ENCODE results near the gene DEXI.

The DEXI gene

GRCh38 chr16:10935226-10935915, 6.9 kb downstream of the DEXI start:
- ChIA-PET CTCF (interaction anchor here (2.1 to 15.0 kb wide), 2 partner anchors 14 to 17 kb away, joined by 7 to 108 read pairs; no protein-coding TSS in a partner anchor), POLR2A (no interaction called here)
- TF ChIP-seq CTCF (IDR thresholded peaks at IDR 0.05; ENCODE audit: insufficient read depth, low read length, missing control alignments), result no peak
- no peak overlapping the region for H3K4me3 ChIP-seq (ENCODE audit: low read depth, low read length)
- DNase-seq (ENCODE audit: low read depth, low spot score), result no peak

- no peak overlapping the region for H3K4me3 ChIP-seq (ENCODE audit: low read depth, low read length)
- ChIA-PET POLR2A (no interaction called here), CTCF (interaction anchor here (15.0 kb wide), 1 partner anchor 16 kb away, joined by 108 read pairs; no protein-coding TSS in a partner anchor)
- no peak for TF ChIP-seq CTCF (IDR thresholded peaks at IDR 0.05; ENCODE audit: insufficient read depth, low read length, missing control alignments)
- no peak for DNase-seq (ENCODE audit: low read depth, low spot score)
Observed at GRCh38 chr16:10934325-10935107, 7.8 kb downstream of the DEXI start.

- POLR2A ChIA-PET, result no interaction called here
- no peak for DNase-seq (ENCODE audit: low read depth, low spot score)
- no peak for TF ChIP-seq CTCF (IDR thresholded peaks at IDR 0.05; ENCODE audit: insufficient read depth, low read length, missing control alignments)
- CTCF ChIA-PET, result interaction anchor here (15.0 kb wide), 1 partner anchor 15 kb away, joined by 108 read pairs; no protein-coding TSS in a partner anchor
- H3K4me3 ChIP-seq (ENCODE audit: low read depth, low read length), result no peak overlapping the region
Observed at GRCh38 chr16:10933865-10934264, 8.4 kb downstream of the DEXI start.

GRCh38 chr16:10932959-10933710, 9.1 kb downstream of the DEXI start:
- ChIA-PET CTCF (interaction anchor here (1.3 to 15.0 kb wide), 3 partner anchors 8 to 31 kb away, joined by 4 to 108 read pairs (median 9); no protein-coding TSS in a partner anchor), POLR2A (no interaction called here)
- TF ChIP-seq CTCF (IDR thresholded peaks at IDR 0.05; ENCODE audit: insufficient read depth, low read length, missing control alignments), result no peak
- H3K4me3 ChIP-seq (ENCODE audit: low read depth, low read length), result no peak overlapping the region
- no peak for DNase-seq (ENCODE audit: low read depth, low spot score)

GRCh38 chr16:10931977-10932632, 10.2 kb downstream of the DEXI start:
- ChIA-PET CTCF (interaction anchor here (1.3 to 15.0 kb wide), 3 partner anchors 9 to 32 kb away, joined by 4 to 108 read pairs (median 9); no protein-coding TSS in a partner anchor), POLR2A (no interaction called here)
- no peak for DNase-seq (ENCODE audit: low read depth, low spot score)
- no peak for TF ChIP-seq CTCF (IDR thresholded peaks at IDR 0.05; ENCODE audit: insufficient read depth, low read length, missing control alignments)
- no peak overlapping the region for H3K4me3 ChIP-seq (ENCODE audit: low read depth, low read length)

Data from AG04449 (cell line).